NCI-H226 (cell line): Measurements from ENCODE around the gene TTC23.
A peak's percentile ranks its signal among the peaks of the same experiment; 100 is the strongest.
"Not testable (repeated sequence)": the region's sequence is repeated elsewhere in the genome, so short reads cannot be mapped to it uniquely, and the experiment has no call there.

Source experiments
- DNase-seq: peaks from one replicate; pipeline ENCODE4 v3.0.0-alpha.2; 2015

TTC23 gene

GRCh38 chr15:99248000-99248715, 1.2 kb downstream of the TTC23 start:
- no peak for DNase-seq

GRCh38 chr15:99247062-99247461, 2.3 kb downstream of the TTC23 start:
- DNase-seq: no peak

GRCh38 chr15:99244306-99244705, 5.1 kb downstream of the TTC23 start:
- no peak for DNase-seq

GRCh38 chr15:99241752-99242151, 7.6 kb downstream of the TTC23 start:
- DNase-seq: no peak

- no peak for DNase-seq
These were observed 9.7 kb downstream of the TTC23 start for GRCh38 chr15:99239545-99240198.

GRCh38 chr15:99238849-99239248, 10.5 kb downstream of the TTC23 start:
- no peak for DNase-seq

GRCh38 chr15:99234160-99234559, 15.2 kb downstream of the TTC23 start:
- not testable (repeated sequence) for DNase-seq

- no peak for DNase-seq
These were observed 16.6 kb downstream of the TTC23 start for GRCh38 chr15:99232740-99233139.

- no peak for DNase-seq
These were observed 18.5 kb downstream of the TTC23 start for GRCh38 chr15:99230867-99231266.

- no peak for DNase-seq
These were observed 21.1 kb downstream of the TTC23 start for GRCh38 chr15:99228120-99228770.

- DNase-seq: no peak
These were observed 22.6 kb downstream of the TTC23 start for GRCh38 chr15:99226802-99227201.

- DNase-seq: no peak
These were observed 24.8 kb downstream of the TTC23 start for GRCh38 chr15:99224372-99225214.

GRCh38 chr15:99213187-99213811, 36.1 kb downstream of the TTC23 start:
- peak; percentile 48 for DNase-seq

- DNase-seq: peak; percentile 22
These were observed 37.0 kb downstream of the TTC23 start for GRCh38 chr15:99212406-99212805.

- no peak for DNase-seq
These were observed 37.5 kb downstream of the TTC23 start for GRCh38 chr15:99211926-99212325.

- no peak for DNase-seq
These were observed 39.0 kb downstream of the TTC23 start for GRCh38 chr15:99210334-99210733.

GRCh38 chr15:99209326-99209725, 40.1 kb downstream of the TTC23 start:
- DNase-seq: no peak

- no peak for DNase-seq
These were observed 41.7 kb downstream of the TTC23 start for GRCh38 chr15:99207672-99208071.

- DNase-seq: no peak
These were observed 47.2 kb downstream of the TTC23 start for GRCh38 chr15:99202176-99202552.

GRCh38 chr15:99201408-99202175, 47.8 kb downstream of the TTC23 start:
- DNase-seq: no peak

GRCh38 chr15:99197856-99198255, 51.5 kb downstream of the TTC23 start:
- DNase-seq: peak; percentile 13

GRCh38 chr15:99192181-99192580, 57.2 kb downstream of the TTC23 start:
- not testable (repeated sequence) for DNase-seq
